NT2/D1 (cell line): ENCODE data around the gene LCE4A.
"Not testable (repeated sequence)": the region's sequence is repeated elsewhere in the genome, so short reads cannot be mapped to it uniquely, and the experiment has no call there.

Source experiments
- DNase-seq: peaks from one replicate; pipeline ENCODE4 v3.0.0-alpha.2; 2011; ENCODE audit warnings: low read depth, low spot score
- H3K27me3 ChIP-seq: 2 replicates; pipeline ENCODE4 v1.6.0; 2011; ENCODE audit warnings: mild to moderate bottlenecking; ENCODE audit not compliant: insufficient read length, insufficient read depth
- H3K36me3 ChIP-seq: 2 replicates; pipeline ENCODE4 v1.6.1; 2011; ENCODE audit warnings: mild to moderate bottlenecking, low read length, mixed read lengths; ENCODE audit not compliant: insufficient read depth, insufficient read length
- H3K4me1 ChIP-seq: 2 replicates; pipeline ENCODE4 v1.5.1; 2011; ENCODE audit not compliant: insufficient read depth, insufficient read length
- H3K4me3 ChIP-seq: 2 replicates; pipeline ENCODE4 v1.5.1; 2011; ENCODE audit warnings: low read depth; ENCODE audit not compliant: insufficient read length
- H3K9ac ChIP-seq: 2 replicates; pipeline ENCODE4 v1.6.0; 2011; ENCODE audit warnings: low read depth; ENCODE audit not compliant: insufficient read length
- H3K9me3 ChIP-seq: 2 replicates; pipeline ENCODE4 v1.5.1; 2011; ENCODE audit warnings: mild to moderate bottlenecking, low read length; ENCODE audit not compliant: insufficient read depth
- SUZ12 ChIP-seq: IDR thresholded peaks from 2 replicates; pipeline ENCODE4 v1.6.1; 2011; ENCODE audit not compliant: insufficient read length, insufficient read depth; ENCODE audit errors: extremely low read depth
- YY1 ChIP-seq: IDR thresholded peaks from 2 replicates; pipeline ENCODE4 v1.6.1; 2011; ENCODE audit not compliant: insufficient read length, insufficient read depth
- ZNF274 ChIP-seq: IDR thresholded peaks from 2 replicates; pipeline ENCODE4 v1.6.1; 2011; ENCODE audit warnings: mild to moderate bottlenecking, low read depth, low read length

The LCE4A gene

GRCh38 chr1:152681616-152682015, 26.3 kb upstream of the LCE4A start:
- Histone ChIP-seq H3K9me3 (no peaks in the 10 kb centered on the region), H3K36me3 (no peaks in the 10 kb centered on the region), H3K4me1 (no peaks in the 10 kb centered on the region), H3K4me3 (no peak overlapping the region), H3K27me3 (no peaks in the 10 kb centered on the region), H3K9ac (no peak overlapping the region)
- TF ChIP-seq ZNF274 = no peak
- TF ChIP-seq YY1 = no peak
- TF ChIP-seq SUZ12 = no peak
- no peak for DNase-seq

DNA sequence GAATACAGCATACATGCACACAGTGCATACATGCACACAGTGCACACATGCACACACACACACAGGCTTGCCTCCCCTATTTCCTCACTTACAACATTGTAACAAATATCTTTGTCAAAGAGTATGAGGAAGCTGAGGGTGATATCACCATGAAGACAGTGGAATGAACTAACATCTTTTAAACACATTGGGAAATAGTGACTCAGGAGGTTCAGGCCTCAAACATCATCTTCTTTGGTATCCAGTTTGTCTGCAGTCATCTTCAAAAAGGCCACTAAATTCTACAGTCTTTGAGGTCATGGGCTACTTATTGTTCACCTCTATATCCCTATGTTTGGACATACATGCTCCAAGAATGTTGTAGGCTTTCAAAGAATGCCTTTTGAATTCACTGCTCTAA, 24.1 kb upstream of the LCE4A start:
- no peak for DNase-seq
- Histone ChIP-seq H3K9ac (no peak overlapping the region), H3K9me3 (no peaks in the 10 kb centered on the region), H3K4me3 (no peak overlapping the region), H3K4me1 (no peaks in the 10 kb centered on the region), H3K27me3 (no peaks in the 10 kb centered on the region), H3K36me3 (no peaks in the 10 kb centered on the region)
- TF ChIP-seq SUZ12 = no peak
- TF ChIP-seq YY1 = no peak
- TF ChIP-seq ZNF274 = no peak

GRCh38 chr1:152685823-152686222, 22.1 kb upstream of the LCE4A start, which contains the start of gene LCE2B:
TSS of gene LCE2B (plus strand) at chr1:152686123. CDS start at chr1:152686844, 721 bp downstream.
- not testable (repeated sequence) for H3K9me3 ChIP-seq, H3K9ac ChIP-seq, H3K4me1 ChIP-seq, H3K36me3 ChIP-seq, H3K27me3 ChIP-seq, DNase-seq, H3K4me3 ChIP-seq

- Histone ChIP-seq H3K4me3 (no peak within 1 kb of the TSS), H3K4me1 (no peaks in the 10 kb centered on the region), H3K9me3 (no peaks in the 10 kb centered on the region), H3K27me3 (no peaks in the 10 kb centered on the region), H3K9ac (no peak within 1 kb of the TSS), H3K36me3 (no peaks in the 10 kb centered on the region)
- no peak for TF ChIP-seq SUZ12
- no peak for TF ChIP-seq ZNF274
- no peak for TF ChIP-seq YY1
- no peak for DNase-seq
Measured at GRCh38 chr1:152697701-152698600, 10.0 kb upstream of the LCE4A start, which contains the start of gene LCE2A. TSS of gene LCE2A (plus strand) at chr1:152698345. CDS start at chr1:152698902, 557 bp downstream.

GRCh38 chr1:152699746-152700145, 8.2 kb upstream of the LCE4A start:
- no peak overlapping the region for H3K9ac ChIP-seq
- TF ChIP-seq ZNF274 = no peak
- no peak for TF ChIP-seq YY1
- TF ChIP-seq SUZ12 = no peak
- H3K27me3 ChIP-seq = no peaks in the 10 kb centered on the region
- H3K9me3 ChIP-seq = no peaks in the 10 kb centered on the region
- no peaks in the 10 kb centered on the region for H3K36me3 ChIP-seq
- DNase-seq = no peak
- H3K4me3 ChIP-seq = no peak overlapping the region
- H3K4me1 ChIP-seq = no peaks in the 10 kb centered on the region

DNA sequence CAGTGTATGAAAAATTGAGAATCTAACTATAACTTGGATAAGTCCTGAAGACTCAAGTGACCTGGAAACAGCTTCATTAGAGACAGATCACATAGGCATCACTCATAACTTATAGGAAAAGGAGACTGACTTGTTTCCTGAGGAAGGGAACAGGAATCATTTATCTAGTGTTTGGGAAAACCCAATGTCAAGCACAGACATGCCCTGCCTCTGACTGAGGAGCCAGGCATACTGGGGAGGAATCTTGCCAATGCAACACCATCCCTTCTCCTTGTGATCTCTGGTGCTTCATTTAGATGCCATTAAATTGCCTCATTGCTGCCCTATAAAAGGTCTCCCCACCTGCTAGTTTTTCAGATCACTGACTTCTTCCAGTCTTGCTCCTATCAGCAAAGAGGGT, 10.3 kb downstream of the LCE4A start:
- TF ChIP-seq ZNF274 (no peak), SUZ12 (no peak), YY1 (no peak)
- H3K27me3 ChIP-seq = no peaks in the 10 kb centered on the region
- no peaks in the 10 kb centered on the region for H3K4me1 ChIP-seq
- H3K9ac ChIP-seq = no peak overlapping the region
- H3K4me3 ChIP-seq = no peak overlapping the region
- H3K36me3 ChIP-seq = no peaks in the 10 kb centered on the region
- DNase-seq = no peak
- no peaks in the 10 kb centered on the region for H3K9me3 ChIP-seq

- Histone ChIP-seq H3K9me3 (no peaks in the 10 kb centered on the region), H3K4me1 (no peaks in the 10 kb centered on the region), H3K27me3 (no peaks in the 10 kb centered on the region), H3K36me3 (no peaks in the 10 kb centered on the region), H3K9ac (no peak overlapping the region), H3K4me3 (no peak overlapping the region)
- no peak for DNase-seq
- TF ChIP-seq SUZ12 = no peak
- TF ChIP-seq ZNF274 = no peak
- no peak for TF ChIP-seq YY1
Measured at GRCh38 chr1:152725261-152725660, 17.3 kb downstream of the LCE4A start.
